Spleen (tissue), 11 donors: Measurements from ENCODE around the gene MTSS2. TPM values are rescaled to one million over a fixed set of nuclear protein-coding genes. Genes with fewer than 3 reads are reported as not detected.

Experiments used
- DNase-seq: peaks from one replicate; pipeline ENCODE4 v3.0.0-alpha.2; 2020
- H3K27ac ChIP-seq, 8 donors: fragments of 200-600 bp; sonication (generic) in 7 of 8; 1 replicate in 4 of 8; 2 replicates in 4 of 8; pipeline versions ENCODE4 v1.5.0 to v1.8.0; 2016 to 2021; ENCODE audit warnings: inconsistent platforms in 4 of 8, mild to moderate bottlenecking in 4 of 8, moderate library complexity in 1 of 8
- H3K27me3 ChIP-seq, 7 donors: fragments of 200-600 bp; sonication (generic) in 6 of 7; replicated peaks in 1 of 7; 1 replicate in 4 of 7; 2 replicates in 3 of 7; pipeline versions ENCODE4 v1.5.0 to v1.8.0; 2016 to 2021; ENCODE audit warnings: inconsistent platforms in 3 of 7, mild to moderate bottlenecking in 1 of 7
- H3K36me3 ChIP-seq, 6 donors: fragments of 200-600 bp; sonication (generic) in 5 of 6; 1 replicate in 4 of 6; 2 replicates in 2 of 6; pipeline versions ENCODE4 v1.5.0 to v1.8.0; 2016 to 2021; ENCODE audit warnings: inconsistent platforms in 2 of 6
- H3K4me1 ChIP-seq, 6 donors: fragments of 200-600 bp; sonication (generic) in 5 of 6; 1 replicate in 3 of 6; 2 replicates in 3 of 6; pipeline versions ENCODE4 v1.5.0 to v1.8.0; 2016 to 2021; ENCODE audit warnings: inconsistent platforms in 3 of 6
- H3K4me3 ChIP-seq, 8 donors: fragments of 200-600 bp; sonication (generic) in 7 of 8; 1 replicate in 4 of 8; 2 replicates in 4 of 8; pipeline versions ENCODE4 v1.5.0 to v1.8.0; 2016 to 2021; ENCODE audit warnings: inconsistent platforms in 4 of 8, mild to moderate bottlenecking in 4 of 8, moderate library complexity in 2 of 8
- H3K9me3 ChIP-seq, 8 donors: fragments of 200-600 bp; sonication (generic) in 7 of 8; 1 replicate in 4 of 8; 2 replicates in 4 of 8; pipeline versions ENCODE4 v1.5.0 to v1.8.0; 2016 to 2021; ENCODE audit warnings: inconsistent platforms in 4 of 8
- POLR2A ChIP-seq, 3 donors: fragments of 450-650 bp; IDR thresholded peaks; one replicate each; pipeline ENCODE4 v1.5.1; 2017; ENCODE audit warnings: antibody characterized with exemption in 3 of 3, mild to moderate bottlenecking in 1 of 3
- POLR2AphosphoS5 ChIP-seq, 3 donors: sonication (generic); formaldehyde crosslinking; IDR thresholded peaks; one replicate each; pipeline ENCODE4 v1.5.1; 2017; ENCODE audit warnings: antibody characterized with exemption in 3 of 3
- WGBS, 5 donors: extraction: QIAGEN DNeasy Blood & Tissue Kit in 3 of 5; methylation state at CpG; one replicate each; pipeline versions ENCODE4 v1.1.5 to v1.1.7; 2013 to 2018; 5-methylcytosine and 5-hydroxymethylcytosine counted together
- intact Hi-C: fragments of 100-400 bp; cut with DNase I; formaldehyde crosslinking; loops from one replicate; pipeline ENCODE4 v1.15.0; 2023; ENCODE audit warnings: low total_unique reads
- polyA plus RNA-seq, 3 donors: library from polyadenylated mRNA; stranded (reverse); fragments of 200-250 nt; gene quantifications; one replicate each; pipeline ENCODE4 v1.2.1, GENCODE V29; 2013
- total RNA-seq, 7 donors: library from RNA; depleted of rRNA in 3 of 7; stranded (reverse); fragments of >200 nt in 3 of 7; fragmentation: NEBNext Ultra II Directional in 4 of 7; extraction: Animal tissue kit (Norgen Biotek cat#: 25700) in 4 of 7; gene quantifications; one replicate each; pipeline versions ENCODE4 v1.1.0 to v1.2.1, GENCODE V29; 2016 to 2021
- TF ChIP-seq, protein P1 (sequence below), 11 experiments: fragments of 200-600 bp in 7 of 11; fragments of 450-650 bp in 4 of 11; sonication (generic) in 4 of 11; IDR thresholded peaks in 8 of 11; conservative IDR thresholded peaks in 3 of 11; 1 replicate in 7 of 11; 2 replicates in 4 of 11; pipeline versions ENCODE4 v1.4.0 to v1.8.0; 2016 to 2021; ENCODE audit warnings: antibody characterized with exemption in 11 of 11, inconsistent platforms in 4 of 11, mild to moderate bottlenecking in 1 of 11
- donor health status: healthy with polysubstance abuse.
- donor health status: DM: no; HTN: no; CAD: no; lungs with moderate emphysema.
- donor health status: DM: no; HTN: no; CAD: no.
- donor health status: Bipolar disorder and iron deficiency.
- donor health status: healthy.
- donor health status: DM: no; HTN: no; CAD: no.
- donor health status: DM: yes; HTN: yes; CAD: no.

MTSS2 gene
- total and polyA plus RNA-seq, 10 donors, result 9.0 to 116 (median 94.1) TPM

GRCh38 chr16:70665806-70666735 lies 19.8 kb downstream of the MTSS2 start:
- H3K27me3 ChIP-seq, result no peaks in the 10 kb centered on the region
- H3K4me1 ChIP-seq, result peaks cover 0 to 42% (median 11%) of the 10 kb centered on the region in 6 donors
- H3K36me3 ChIP-seq, result peaks cover 0 to 97% (median 51%) of the 10 kb centered on the region in 6 donors
- intact Hi-C loops, result no loop called here
- TF ChIP-seq POLR2AphosphoS5 (IDR thresholded peaks at IDR 0.05) (peak in 1 of 3 donors; percentile 48), POLR2A (IDR thresholded peaks at IDR 0.05) (no peak)
- TF ChIP-seq, protein P1, sequence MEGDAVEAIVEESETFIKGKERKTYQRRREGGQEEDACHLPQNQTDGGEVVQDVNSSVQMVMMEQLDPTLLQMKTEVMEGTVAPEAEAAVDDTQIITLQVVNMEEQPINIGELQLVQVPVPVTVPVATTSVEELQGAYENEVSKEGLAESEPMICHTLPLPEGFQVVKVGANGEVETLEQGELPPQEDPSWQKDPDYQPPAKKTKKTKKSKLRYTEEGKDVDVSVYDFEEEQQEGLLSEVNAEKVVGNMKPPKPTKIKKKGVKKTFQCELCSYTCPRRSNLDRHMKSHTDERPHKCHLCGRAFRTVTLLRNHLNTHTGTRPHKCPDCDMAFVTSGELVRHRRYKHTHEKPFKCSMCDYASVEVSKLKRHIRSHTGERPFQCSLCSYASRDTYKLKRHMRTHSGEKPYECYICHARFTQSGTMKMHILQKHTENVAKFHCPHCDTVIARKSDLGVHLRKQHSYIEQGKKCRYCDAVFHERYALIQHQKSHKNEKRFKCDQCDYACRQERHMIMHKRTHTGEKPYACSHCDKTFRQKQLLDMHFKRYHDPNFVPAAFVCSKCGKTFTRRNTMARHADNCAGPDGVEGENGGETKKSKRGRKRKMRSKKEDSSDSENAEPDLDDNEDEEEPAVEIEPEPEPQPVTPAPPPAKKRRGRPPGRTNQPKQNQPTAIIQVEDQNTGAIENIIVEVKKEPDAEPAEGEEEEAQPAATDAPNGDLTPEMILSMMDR (IDR thresholded peaks at IDR 0.05 in 8 of 11, conservative IDR thresholded peaks at IDR 0.05 in 3 of 11), result no peak
- H3K9me3 ChIP-seq, result no peaks in the 10 kb centered on the region
- no peak for DNase-seq
- H3K4me3 ChIP-seq, result no peak overlapping the region
- WGBS, 5 donors, result 80 to 89% (median 88%) methylated on average over 21 to 22 of the region's 22 CpGs
- peak overlapping the region in 2 of 8 donors; percentile 22 to 73 for H3K27ac ChIP-seq

DNA sequence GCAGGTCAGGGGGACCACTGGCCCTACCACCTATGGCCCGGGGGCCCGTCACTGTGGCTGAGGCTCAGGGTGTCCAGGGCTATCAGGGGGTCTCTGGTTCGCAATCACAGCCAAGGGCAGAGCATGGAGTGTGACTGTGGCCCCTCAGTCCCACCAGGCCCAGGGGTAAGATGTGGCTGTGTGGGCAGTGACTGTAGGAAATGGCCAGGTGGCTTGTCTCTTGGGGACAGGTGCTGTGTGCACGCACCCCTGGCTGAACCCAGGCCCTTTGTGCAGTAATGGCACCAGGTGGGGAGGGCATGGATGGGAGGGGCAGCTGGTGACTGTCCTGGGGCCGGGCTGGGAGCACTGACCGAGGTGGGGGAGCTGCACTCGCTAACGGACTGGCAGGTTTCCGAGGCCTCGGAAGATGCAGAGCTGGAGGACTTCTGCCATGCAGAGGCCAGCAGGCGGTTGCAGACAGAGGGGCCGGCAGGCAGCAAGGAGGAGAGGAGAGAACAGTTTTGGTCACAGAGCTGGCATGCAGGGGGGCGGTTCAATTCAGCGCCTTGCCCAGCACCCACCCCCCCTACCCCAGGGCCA lies 20.6 kb downstream of the MTSS2 start:
- intact Hi-C loops, result no loop called here
- H3K27me3 ChIP-seq, result no peaks in the 10 kb centered on the region
- TF ChIP-seq POLR2AphosphoS5 (IDR thresholded peaks at IDR 0.05), result peak in 2 of 3 donors; percentile 6 to 40
- TF ChIP-seq, protein P1 (IDR thresholded peaks at IDR 0.05 in 8 of 11, conservative IDR thresholded peaks at IDR 0.05 in 3 of 11), result no peak
- TF ChIP-seq POLR2A (IDR thresholded peaks at IDR 0.05), result no peak
- H3K4me3 ChIP-seq, result no peak overlapping the region
- WGBS, 5 donors, result 79 to 94% (median 87%) methylated on average over 11 to 14 of the region's 14 CpGs
- no peaks in the 10 kb centered on the region for H3K9me3 ChIP-seq
- H3K36me3 ChIP-seq, result peaks cover 0 to 91% (median 47%) of the 10 kb centered on the region in 6 donors
- H3K27ac ChIP-seq, result peak overlapping the region in 4 of 8 donors; percentile 68 to 73 (median 70)
- DNase-seq, result no peak
- peaks cover 0 to 47% (median 14%) of the 10 kb centered on the region in 6 donors for H3K4me1 ChIP-seq

GRCh38 chr16:70664325-70665112 lies 21.3 kb downstream of the MTSS2 start:
- DNase-seq, result peak; percentile 67
- H3K36me3 ChIP-seq, result peaks cover 0 to 91% (median 40%) of the 10 kb centered on the region in 6 donors
- H3K4me1 ChIP-seq, result peaks cover 0 to 52% (median 14%) of the 10 kb centered on the region in 6 donors
- H3K27ac ChIP-seq, result peak overlapping the region in 4 of 8 donors; percentile 68 to 73 (median 70)
- intact Hi-C loops, result no loop called here
- H3K9me3 ChIP-seq, result no peaks in the 10 kb centered on the region
- WGBS, 5 donors, result 84 to 94% (median 88%) methylated on average over 21 to 39 of the region's 39 CpGs
- H3K4me3 ChIP-seq, result no peak overlapping the region
- TF ChIP-seq POLR2A (IDR thresholded peaks at IDR 0.05) (no peak), POLR2AphosphoS5 (IDR thresholded peaks at IDR 0.05) (peak in 2 of 3 donors; percentile 43 to 63)
- TF ChIP-seq, protein P1 (IDR thresholded peaks at IDR 0.05 in 8 of 11, conservative IDR thresholded peaks at IDR 0.05 in 3 of 11), result no peak
- no peaks in the 10 kb centered on the region for H3K27me3 ChIP-seq
